ENCODE data around the gene SYTL1. TPM values are rescaled to one million over a fixed set of nuclear protein-coding genes. Genes with fewer than 3 reads are reported as not detected.
A peak's percentile ranks its signal among the peaks of the same experiment; 100 is the strongest.
"Not testable (repeated sequence)": the region's sequence is repeated elsewhere in the genome, so short reads cannot be mapped to it uniquely, and the experiment has no call there.

Gene SYTL1
- polyA plus RNA-seq, 1 of the 3 experiments (the other 2 are of a cell fraction) = 3.0 TPM

GRCh38 chr1:27381969-27382762, 40.3 kb downstream of the SYTL1 start (continued):
- TF ChIP-seq PBX3 (IDR thresholded peaks at IDR 0.05) (no peak), JUND (IDR thresholded peaks at IDR 0.05) (no peak), RCOR1 (IDR thresholded peaks at IDR 0.05; ENCODE audit: low read length) (no peak)

GRCh38 chr1:27383039-27383605, 41.3 kb downstream of the SYTL1 start, which contains the start of gene CD164L2:
Gene CD164L2, minus strand, starts transcription at chr1:27383333. Its CDS starts 94 bp downstream, at chr1:27383239.
- no peak within 1 kb of the TSS for H3K4me2 ChIP-seq
- POLR2A ChIA-PET = interaction anchor here (1.1 kb wide), 1 partner anchor 18 kb away, joined by 4 read pairs; no protein-coding TSS in a partner anchor
- no peaks in the 10 kb centered on the region for H3K36me3 ChIP-seq (replicated peaks in 1 of 2; ENCODE audit: control insufficient read depth in 1 of 2, insufficient read depth in 2 of 2, low read length in 1 of 2)
- no peaks in the 10 kb centered on the region for H3F3A ChIP-seq (replicated peaks; ENCODE audit: insufficient read depth)
- TF ChIP-seq FOXM1 (IDR thresholded peaks at IDR 0.05; ENCODE audit: low read depth) (no peak), RAD21 (IDR thresholded peaks at IDR 0.05; ENCODE audit: low read length) (no peak), RCOR1 (IDR thresholded peaks at IDR 0.05; ENCODE audit: low read length) (no peak), PBX3 (IDR thresholded peaks at IDR 0.05) (no peak), TEAD4 (IDR thresholded peaks at IDR 0.05; ENCODE audit: borderline replicate concordance, insufficient read depth) (no peak), CHD2 (IDR thresholded peaks at IDR 0.05; ENCODE audit: low read length, partially characterized antibody) (no peak), EP300 (IDR thresholded peaks at IDR 0.05; ENCODE audit: borderline replicate concordance in 1 of 2, low read depth in 1 of 2, low read length in 1 of 2) (no peak)
- no peaks in the 10 kb centered on the region for H4K20me1 ChIP-seq (ENCODE audit: insufficient read depth)
- H3K9me3 ChIP-seq = no peaks in the 10 kb centered on the region
- H3K79me2 ChIP-seq (ENCODE audit: insufficient read depth) = no peaks in the 10 kb centered on the region
- no peak within 1 kb of the TSS for H3K4me3 ChIP-seq (ENCODE audit: low read depth in 2 of 2, low read length in 1 of 2)
- WGBS (ENCODE audit: low lambda C conversion rate) = 45% methylated on average over 14 of the region's 43 CpGs
- H3K4me1 ChIP-seq (ENCODE audit: control insufficient read depth in 1 of 2, insufficient read depth in 2 of 2, low read depth in 1 of 2, low read length in 1 of 2) = peaks cover 0 to 10% of the 10 kb centered on the region in 2 experiments; a peak in 1 of 4 replicates
- H3K27me3 ChIP-seq (ENCODE audit: insufficient read depth) = no peaks in the 10 kb centered on the region
- H3K27ac ChIP-seq (ENCODE audit: low read depth in 2 of 2, low read length in 1 of 2) = no peak within 1 kb of the TSS
- no peak within 1 kb of the TSS for H3K9ac ChIP-seq
- CTCF ChIA-PET = interaction anchor here (0.8 to 20.0 kb wide), 10 partner anchors 8 to 338 kb away, joined by 3 to 731 read pairs (median 6); partner anchors contain the start of gene MAP3K6
- no peaks in the 10 kb centered on the region for H3K9me2 ChIP-seq
- no peak within 1 kb of the TSS for H2AFZ ChIP-seq (ENCODE audit: low read depth)
- peak; percentile 70 for DNase-seq

- peaks cover 0 to 10% of the 10 kb centered on the region in 2 experiments; a peak in 1 of 4 replicates for H3K4me1 ChIP-seq (ENCODE audit: control insufficient read depth in 1 of 2, insufficient read depth in 2 of 2, low read depth in 1 of 2, low read length in 1 of 2)
- H3K79me2 ChIP-seq (ENCODE audit: insufficient read depth) = no peaks in the 10 kb centered on the region
- H3K4me3 ChIP-seq (ENCODE audit: low read depth in 2 of 2, low read length in 1 of 2) = no peak overlapping the region
- no peaks in the 10 kb centered on the region for H3K9me3 ChIP-seq
- no peak for DNase-seq
- H2AFZ ChIP-seq (ENCODE audit: low read depth) = no peak overlapping the region
- H3K27ac ChIP-seq (ENCODE audit: low read depth in 2 of 2, low read length in 1 of 2) = no peak overlapping the region
- no peak overlapping the region for H3K9ac ChIP-seq
- no peak overlapping the region for H3K4me2 ChIP-seq
- 92% methylated on average over 13 of the region's 13 CpGs for WGBS (ENCODE audit: low lambda C conversion rate)
- H3K36me3 ChIP-seq (replicated peaks in 1 of 2; ENCODE audit: control insufficient read depth in 1 of 2, insufficient read depth in 2 of 2, low read length in 1 of 2) = no peaks in the 10 kb centered on the region
- ChIA-PET POLR2A (interaction anchor here (1.1 to 1.2 kb wide), 2 partner anchors 18 to 83 kb away, joined by 4 to 5 read pairs; no protein-coding TSS in a partner anchor), CTCF (interaction anchor here (0.8 to 20.0 kb wide), 7 partner anchors 15 to 339 kb away, joined by 3 to 731 read pairs (median 8); partner anchors contain the start of gene MAP3K6)
- TF ChIP-seq TAF1 (IDR thresholded peaks at IDR 0.05; ENCODE audit: borderline replicate concordance, low read depth, low read length) (no peak), POLR2AphosphoS5 (IDR thresholded peaks at IDR 0.05; ENCODE audit: low read depth, low read length) (no peak), RCOR1 (IDR thresholded peaks at IDR 0.05; ENCODE audit: low read length) (no peak), YY1 (IDR thresholded peaks at IDR 0.05; ENCODE audit: low read depth) (no peak)
- no peaks in the 10 kb centered on the region for H3F3A ChIP-seq (replicated peaks; ENCODE audit: insufficient read depth)
- no peaks in the 10 kb centered on the region for H3K27me3 ChIP-seq (ENCODE audit: insufficient read depth)
- H3K9me2 ChIP-seq = no peaks in the 10 kb centered on the region
- no peaks in the 10 kb centered on the region for H4K20me1 ChIP-seq (ENCODE audit: insufficient read depth)
Measured at GRCh38 chr1:27383661-27384060, 41.8 kb downstream of the SYTL1 start.

GRCh38 chr1:27384797-27385196, 43.0 kb downstream of the SYTL1 start:
- CTCF ChIA-PET = interaction anchor here (0.8 to 20.0 kb wide), 7 partner anchors 11 to 283 kb away, joined by 3 to 731 read pairs (median 23); partner anchors contain the start of gene MAP3K6
- not testable (repeated sequence) for H3F3A ChIP-seq (replicated peaks; ENCODE audit: insufficient read depth)

More at GRCh38 chr1:27384797-27385196, 43.0 kb downstream of the SYTL1 start:
- not testable (repeated sequence) for H4K20me1 ChIP-seq (ENCODE audit: insufficient read depth); H3K9me2 ChIP-seq; H2AFZ ChIP-seq (ENCODE audit: low read depth); H3K9ac ChIP-seq; H3K27me3 ChIP-seq (ENCODE audit: insufficient read depth); H3K4me2 ChIP-seq; H3K36me3 ChIP-seq (replicated peaks in 1 of 2; ENCODE audit: control insufficient read depth in 1 of 2, insufficient read depth in 2 of 2, low read length in 1 of 2); H3K9me3 ChIP-seq; DNase-seq; H3K27ac ChIP-seq (ENCODE audit: low read depth in 2 of 2, low read length in 1 of 2); H3K79me2 ChIP-seq (ENCODE audit: insufficient read depth); H3K4me3 ChIP-seq (ENCODE audit: low read depth in 2 of 2, low read length in 1 of 2)
- 73% methylated on average over 3 of the region's 3 CpGs for WGBS (ENCODE audit: low lambda C conversion rate)
- POLR2A ChIA-PET = interaction anchor here (1.2 kb wide), 1 partner anchor 84 kb away, joined by 5 read pairs; no protein-coding TSS in a partner anchor
- H3K4me1 ChIP-seq (ENCODE audit: control insufficient read depth in 1 of 2, insufficient read depth in 2 of 2, low read depth in 1 of 2, low read length in 1 of 2) = peaks cover 0 to 10% of the 10 kb centered on the region in 2 experiments; a peak in 1 of 4 replicates
